Spleen (tissue), 11 donors: ENCODE data around the gene LPCAT2. TPM values are rescaled to one million over a fixed set of nuclear protein-coding genes. Genes with fewer than 3 reads are reported as not detected.

Source experiments
- DNase-seq: peaks from one replicate; pipeline ENCODE4 v3.0.0-alpha.2; 2020
- H3K27ac ChIP-seq, 8 donors: fragments of 200-600 bp; sonication (generic) in 7 of 8; 1 replicate in 4 of 8; 2 replicates in 4 of 8; pipeline versions ENCODE4 v1.5.0 to v1.8.0; 2016 to 2021; ENCODE audit warnings: inconsistent platforms in 4 of 8, mild to moderate bottlenecking in 4 of 8, moderate library complexity in 1 of 8
- H3K27me3 ChIP-seq, 7 donors: fragments of 200-600 bp; sonication (generic) in 6 of 7; replicated peaks in 1 of 7; 1 replicate in 4 of 7; 2 replicates in 3 of 7; pipeline versions ENCODE4 v1.5.0 to v1.8.0; 2016 to 2021; ENCODE audit warnings: inconsistent platforms in 3 of 7, mild to moderate bottlenecking in 1 of 7
- H3K36me3 ChIP-seq, 6 donors: fragments of 200-600 bp; sonication (generic) in 5 of 6; 1 replicate in 4 of 6; 2 replicates in 2 of 6; pipeline versions ENCODE4 v1.5.0 to v1.8.0; 2016 to 2021; ENCODE audit warnings: inconsistent platforms in 2 of 6
- H3K4me1 ChIP-seq, 6 donors: fragments of 200-600 bp; sonication (generic) in 5 of 6; 1 replicate in 3 of 6; 2 replicates in 3 of 6; pipeline versions ENCODE4 v1.5.0 to v1.8.0; 2016 to 2021; ENCODE audit warnings: inconsistent platforms in 3 of 6
- H3K4me3 ChIP-seq, 8 donors: fragments of 200-600 bp; sonication (generic) in 7 of 8; 1 replicate in 4 of 8; 2 replicates in 4 of 8; pipeline versions ENCODE4 v1.5.0 to v1.8.0; 2016 to 2021; ENCODE audit warnings: inconsistent platforms in 4 of 8, mild to moderate bottlenecking in 4 of 8, moderate library complexity in 2 of 8
- H3K9me3 ChIP-seq, 8 donors: fragments of 200-600 bp; sonication (generic) in 7 of 8; 1 replicate in 4 of 8; 2 replicates in 4 of 8; pipeline versions ENCODE4 v1.5.0 to v1.8.0; 2016 to 2021; ENCODE audit warnings: inconsistent platforms in 4 of 8
- CTCF ChIP-seq, 11 experiments: fragments of 200-600 bp in 7 of 11; fragments of 450-650 bp in 4 of 11; sonication (generic) in 4 of 11; IDR thresholded peaks in 8 of 11; conservative IDR thresholded peaks in 3 of 11; 1 replicate in 7 of 11; 2 replicates in 4 of 11; pipeline versions ENCODE4 v1.4.0 to v1.8.0; 2016 to 2021; ENCODE audit warnings: antibody characterized with exemption in 11 of 11, inconsistent platforms in 4 of 11, mild to moderate bottlenecking in 1 of 11
- POLR2A ChIP-seq, 3 donors: fragments of 450-650 bp; IDR thresholded peaks; one replicate each; pipeline ENCODE4 v1.5.1; 2017; ENCODE audit warnings: antibody characterized with exemption in 3 of 3, mild to moderate bottlenecking in 1 of 3
- POLR2AphosphoS5 ChIP-seq, 3 donors: sonication (generic); formaldehyde crosslinking; IDR thresholded peaks; one replicate each; pipeline ENCODE4 v1.5.1; 2017; ENCODE audit warnings: antibody characterized with exemption in 3 of 3
- WGBS, 5 donors: extraction: QIAGEN DNeasy Blood & Tissue Kit in 3 of 5; methylation state at CpG; one replicate each; pipeline versions ENCODE4 v1.1.5 to v1.1.7; 2013 to 2018; 5-methylcytosine and 5-hydroxymethylcytosine counted together
- intact Hi-C: fragments of 100-400 bp; cut with DNase I; formaldehyde crosslinking; loops from one replicate; pipeline ENCODE4 v1.15.0; 2023; ENCODE audit warnings: low total_unique reads
- polyA plus RNA-seq, 3 donors: library from polyadenylated mRNA; stranded (reverse); fragments of 200-250 nt; gene quantifications; one replicate each; pipeline ENCODE4 v1.2.1, GENCODE V29; 2013
- total RNA-seq, 7 donors: library from RNA; depleted of rRNA in 3 of 7; stranded (reverse); fragments of >200 nt in 3 of 7; fragmentation: NEBNext Ultra II Directional in 4 of 7; extraction: Animal tissue kit (Norgen Biotek cat#: 25700) in 4 of 7; gene quantifications; one replicate each; pipeline versions ENCODE4 v1.1.0 to v1.2.1, GENCODE V29; 2016 to 2021
- donor health status: healthy with polysubstance abuse.
- donor health status: DM: no; HTN: no; CAD: no; lungs with moderate emphysema.
- donor health status: DM: no; HTN: no; CAD: no.
- donor health status: Bipolar disorder and iron deficiency.
- donor health status: healthy.
- donor health status: DM: no; HTN: no; CAD: no.
- donor health status: DM: yes; HTN: yes; CAD: no.

LPCAT2 gene
- total and polyA plus RNA-seq, 10 donors, result 3.4 to 44.3 (median 31.1) TPM

GRCh38 chr16:55569025-55569424 lies 60.2 kb downstream of the LPCAT2 start:
- H3K4me1 ChIP-seq, result peaks cover 0 to 29% (median 8%) of the 10 kb centered on the region in 6 donors
- DNase-seq, result no peak
- intact Hi-C loops, result no loop called here
- no peak overlapping the region for H3K4me3 ChIP-seq
- no peaks in the 10 kb centered on the region for H3K36me3 ChIP-seq
- WGBS, 5 donors, result 3 to 33% (median 5%) methylated on average over 1 of the region's 1 CpG
- H3K27ac ChIP-seq, result peak overlapping the region in 2 of 8 donors; percentile 20 to 43
- no peaks in the 10 kb centered on the region for H3K27me3 ChIP-seq
- TF ChIP-seq POLR2AphosphoS5 (IDR thresholded peaks at IDR 0.05), result no peak
- TF ChIP-seq POLR2A (IDR thresholded peaks at IDR 0.05), result no peak
- TF ChIP-seq CTCF (IDR thresholded peaks at IDR 0.05 in 8 of 11, conservative IDR thresholded peaks at IDR 0.05 in 3 of 11), result no peak
- H3K9me3 ChIP-seq, result no peaks in the 10 kb centered on the region

- DNase-seq, result no peak
- H3K27me3 ChIP-seq, result no peaks in the 10 kb centered on the region
- WGBS, 5 donors, result 83 to 99% (median 93%) methylated on average over 5 of the region's 5 CpGs
These were observed 61.3 kb downstream of the LPCAT2 start for GRCh38 chr16:55570159-55570558.

GRCh38 chr16:55571191-55571897 lies 62.5 kb downstream of the LPCAT2 start:
- intact Hi-C loops, result no loop called here
- no peak overlapping the region for H3K4me3 ChIP-seq
- H3K27ac ChIP-seq, result no peak overlapping the region
- TF ChIP-seq CTCF (IDR thresholded peaks at IDR 0.05 in 8 of 11, conservative IDR thresholded peaks at IDR 0.05 in 3 of 11) (no peak), POLR2AphosphoS5 (IDR thresholded peaks at IDR 0.05) (no peak), POLR2A (IDR thresholded peaks at IDR 0.05) (no peak)
- no peak for DNase-seq
- WGBS, 5 donors, result 45 to 100% (median 93%) methylated on average over 1 of the region's 1 CpG
- no peaks in the 10 kb centered on the region for H3K27me3 ChIP-seq
- H3K9me3 ChIP-seq, result no peaks in the 10 kb centered on the region
- peaks cover 0 to 37% (median 8%) of the 10 kb centered on the region in 6 donors for H3K4me1 ChIP-seq
- peaks cover 0 to 11% (median 0%) of the 10 kb centered on the region in 6 donors for H3K36me3 ChIP-seq

More at GRCh38 chr16:55570159-55570558, 61.3 kb downstream of the LPCAT2 start:
- Histone ChIP-seq H3K9me3 (no peaks in the 10 kb centered on the region), H3K27ac (no peak overlapping the region), H3K4me1 (peaks cover 0 to 34% (median 8%) of the 10 kb centered on the region in 6 donors), H3K36me3 (peaks cover 0 to under 1% (median 0%) of the 10 kb centered on the region in 6 donors), H3K4me3 (no peak overlapping the region)
- TF ChIP-seq POLR2AphosphoS5 (IDR thresholded peaks at IDR 0.05) (no peak), POLR2A (IDR thresholded peaks at IDR 0.05) (no peak), CTCF (IDR thresholded peaks at IDR 0.05 in 8 of 11, conservative IDR thresholded peaks at IDR 0.05 in 3 of 11) (no peak)
- intact Hi-C loops, result no loop called here

- intact Hi-C loops, result no loop called here
- Histone ChIP-seq H3K27me3 (no peaks in the 10 kb centered on the region), H3K27ac (no peak overlapping the region), H3K4me3 (no peak overlapping the region), H3K36me3 (peaks cover 0 to 18% (median 0%) of the 10 kb centered on the region in 6 donors), H3K9me3 (no peaks in the 10 kb centered on the region), H3K4me1 (peaks cover 0 to 26% (median 8%) of the 10 kb centered on the region in 6 donors)
- WGBS, 5 donors, result 83 to 92% (median 86%) methylated on average over 4 of the region's 4 CpGs
- no peak for TF ChIP-seq POLR2A (IDR thresholded peaks at IDR 0.05)
- no peak for TF ChIP-seq CTCF (IDR thresholded peaks at IDR 0.05 in 8 of 11, conservative IDR thresholded peaks at IDR 0.05 in 3 of 11)
- no peak for TF ChIP-seq POLR2AphosphoS5 (IDR thresholded peaks at IDR 0.05)
- no peak for DNase-seq
These were observed 63.6 kb downstream of the LPCAT2 start for GRCh38 chr16:55572439-55572838.
